ENCODE results near the gene MEIS2. TPM values are rescaled to one million over a fixed set of nuclear protein-coding genes. Genes with fewer than 3 reads are reported as not detected.

The MEIS2 gene
- polyA plus RNA-seq, 2 of the 4 experiments (the other 2 are of a cell fraction), result 7.3 to 11.1 TPM

GRCh38 chr15:37071134-37071533 is 29.2 kb downstream of the MEIS2 start:
- ChIA-PET POLR2A (no interaction called here), CTCF (no interaction called here)
- H3K4me3 ChIP-seq, result no peak overlapping the region
- no peak overlapping the region for H3K27ac ChIP-seq
- 90% methylated on average over 3 of the region's 3 CpGs for WGBS (ENCODE audit: missing lambda C conversion rate)
- H3K4me1 ChIP-seq, result no peaks in the 10 kb centered on the region
- no peak for FAIRE-seq
- DNase-seq (ENCODE audit: low read depth in 1 of 2, low spot score in 1 of 2), result no peak
- TF ChIP-seq MYC (IDR thresholded peaks at IDR 0.05; ENCODE audit: borderline replicate concordance, low read length) (no peak), PHF8 (IDR thresholded peaks at IDR 0.05; ENCODE audit: borderline replicate concordance, low read depth) (no peak), ZSCAN20 (CRISPR knock-in tag; IDR thresholded peaks at IDR 0.05) (no peak), EHF (CRISPR knock-in tag; IDR thresholded peaks at IDR 0.05) (no peak), POLR2A (IDR thresholded peaks at IDR 0.05; ENCODE audit: low read length) (no peak), RARB (CRISPR knock-in tag; IDR thresholded peaks at IDR 0.05) (no peak), EHMT2 (IDR thresholded peaks at IDR 0.05; ENCODE audit: low read depth) (no peak), POLR2AphosphoS2 (conservative IDR thresholded peaks at IDR 0.05; ENCODE audit: low read length) (no peak), CHD4 (IDR thresholded peaks at IDR 0.05; ENCODE audit: borderline replicate concordance) (no peak), ZNF302 (CRISPR knock-in tag; IDR thresholded peaks at IDR 0.05) (no peak), TFCP2L1 (CRISPR knock-in tag; IDR thresholded peaks at IDR 0.05) (no peak), ZFP36 (IDR thresholded peaks at IDR 0.05; ENCODE audit: borderline replicate concordance, partially characterized antibody) (no peak), FOSL2 (IDR thresholded peaks at IDR 0.05) (no peak), FOSL2 (CRISPR knock-in tag; IDR thresholded peaks at IDR 0.05) (no peak), RFX5 (IDR thresholded peaks at IDR 0.05) (no peak), MAFK (IDR thresholded peaks at IDR 0.05; ENCODE audit: partially characterized antibody) (no peak), CHD2 (IDR thresholded peaks at IDR 0.05; ENCODE audit: low read length, partially characterized antibody) (no peak), NFE2L2 (conservative IDR thresholded peaks at IDR 0.05; ENCODE audit: low read length) (no peak)
- TF ChIP-seq, protein P1, sequence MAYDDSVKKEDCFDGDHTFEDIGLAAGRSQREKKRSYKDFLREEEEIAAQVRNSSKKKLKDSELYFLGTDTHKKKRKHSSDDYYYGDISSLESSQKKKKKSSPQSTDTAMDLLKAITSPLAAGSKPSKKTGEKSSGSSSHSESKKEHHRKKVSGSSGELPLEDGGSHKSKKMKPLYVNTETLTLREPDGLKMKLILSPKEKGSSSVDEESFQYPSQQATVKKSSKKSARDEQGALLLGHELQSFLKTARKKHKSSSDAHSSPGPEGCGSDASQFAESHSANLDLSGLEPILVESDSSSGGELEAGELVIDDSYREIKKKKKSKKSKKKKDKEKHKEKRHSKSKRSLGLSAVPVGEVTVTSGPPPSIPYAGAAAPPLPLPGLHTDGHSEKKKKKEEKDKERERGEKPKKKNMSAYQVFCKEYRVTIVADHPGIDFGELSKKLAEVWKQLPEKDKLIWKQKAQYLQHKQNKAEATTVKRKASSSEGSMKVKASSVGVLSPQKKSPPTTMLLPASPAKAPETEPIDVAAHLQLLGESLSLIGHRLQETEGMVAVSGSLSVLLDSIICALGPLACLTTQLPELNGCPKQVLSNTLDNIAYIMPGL (CRISPR knock-in tag; IDR thresholded peaks at IDR 0.05; ENCODE audit: borderline replicate concordance), result no peak
- TF ChIP-seq, protein P2, sequence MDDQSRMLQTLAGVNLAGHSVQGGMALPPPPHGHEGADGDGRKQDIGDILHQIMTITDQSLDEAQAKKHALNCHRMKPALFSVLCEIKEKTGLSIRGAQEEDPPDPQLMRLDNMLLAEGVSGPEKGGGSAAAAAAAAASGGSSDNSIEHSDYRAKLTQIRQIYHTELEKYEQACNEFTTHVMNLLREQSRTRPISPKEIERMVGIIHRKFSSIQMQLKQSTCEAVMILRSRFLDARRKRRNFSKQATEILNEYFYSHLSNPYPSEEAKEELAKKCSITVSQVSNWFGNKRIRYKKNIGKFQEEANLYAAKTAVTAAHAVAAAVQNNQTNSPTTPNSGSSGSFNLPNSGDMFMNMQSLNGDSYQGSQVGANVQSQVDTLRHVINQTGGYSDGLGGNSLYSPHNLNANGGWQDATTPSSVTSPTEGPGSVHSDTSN (IDR thresholded peaks at IDR 0.05), result no peak
- TF ChIP-seq, protein P3, sequence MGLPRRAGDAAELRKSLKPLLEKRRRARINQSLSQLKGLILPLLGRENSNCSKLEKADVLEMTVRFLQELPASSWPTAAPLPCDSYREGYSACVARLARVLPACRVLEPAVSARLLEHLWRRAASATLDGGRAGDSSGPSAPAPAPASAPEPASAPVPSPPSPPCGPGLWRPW (IDR thresholded peaks at IDR 0.05), result no peak
- no peak overlapping the region for H3K4me2 ChIP-seq
- no peak for ATAC-seq
- H3K9me3 ChIP-seq, result no peaks in the 10 kb centered on the region

DNA sequence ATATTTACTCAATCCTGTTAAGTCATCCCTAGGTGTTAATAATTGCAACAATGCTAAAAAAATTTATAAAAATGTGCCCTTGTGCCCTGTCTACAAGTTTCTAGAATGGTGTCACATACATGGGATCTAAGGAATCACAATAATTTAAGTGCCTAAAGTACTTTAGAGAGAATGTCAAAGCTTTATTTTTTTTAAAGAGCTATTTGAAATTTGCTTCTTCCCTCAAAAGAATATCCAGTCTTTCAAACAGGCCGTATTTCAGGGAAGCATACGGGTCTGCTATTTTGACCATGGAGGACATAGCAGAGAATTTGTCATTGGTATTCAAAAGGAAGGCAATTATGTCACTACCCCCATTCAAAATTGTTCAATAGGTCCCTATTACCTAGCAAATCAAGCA is 29.7 kb downstream of the MEIS2 start:
- TF ChIP-seq PHF8 (IDR thresholded peaks at IDR 0.05; ENCODE audit: borderline replicate concordance, low read depth) (no peak), FOSB (CRISPR knock-in tag; IDR thresholded peaks at IDR 0.05) (no peak), HOXA7 (CRISPR knock-in tag; IDR thresholded peaks at IDR 0.05) (no peak), ESRRA (IDR thresholded peaks at IDR 0.05; ENCODE audit: borderline replicate concordance, low read length) (no peak), TP53 (CRISPR knock-in tag; IDR thresholded peaks at IDR 0.05) (no peak), KDM5A (IDR thresholded peaks at IDR 0.05) (no peak), KDM1A (IDR thresholded peaks at IDR 0.05; ENCODE audit: low read depth) (no peak), RFX5 (IDR thresholded peaks at IDR 0.05) (no peak), BCL3 (IDR thresholded peaks at IDR 0.05) (no peak), SREBF2 (IDR thresholded peaks at IDR 0.05) (no peak), HEYL (CRISPR knock-in tag; IDR thresholded peaks at IDR 0.05) (no peak)
- DNase-seq (ENCODE audit: low read depth in 1 of 2, low spot score in 1 of 2) (no peak), FAIRE-seq (no peak), ATAC-seq (no peak)
- ChIA-PET POLR2A (no interaction called here), CTCF (no interaction called here)
- no peak overlapping the region for H3K4me2 ChIP-seq
- 91% methylated on average over 2 of the region's 2 CpGs for WGBS (ENCODE audit: missing lambda C conversion rate)
- no peaks in the 10 kb centered on the region for H3K9me3 ChIP-seq
- no peak overlapping the region for H3K4me3 ChIP-seq
- H3K27ac ChIP-seq, result no peak overlapping the region
- no peaks in the 10 kb centered on the region for H3K4me1 ChIP-seq
